Hepatic stellate cell (primary cell): ENCODE data around the gene CORO2B.

ENCODE experiments used
- DNase-seq: peaks from one replicate; pipeline ENCODE4 v3.0.0; 2011; ENCODE audit warnings: low spot score

The CORO2B gene

DNA sequence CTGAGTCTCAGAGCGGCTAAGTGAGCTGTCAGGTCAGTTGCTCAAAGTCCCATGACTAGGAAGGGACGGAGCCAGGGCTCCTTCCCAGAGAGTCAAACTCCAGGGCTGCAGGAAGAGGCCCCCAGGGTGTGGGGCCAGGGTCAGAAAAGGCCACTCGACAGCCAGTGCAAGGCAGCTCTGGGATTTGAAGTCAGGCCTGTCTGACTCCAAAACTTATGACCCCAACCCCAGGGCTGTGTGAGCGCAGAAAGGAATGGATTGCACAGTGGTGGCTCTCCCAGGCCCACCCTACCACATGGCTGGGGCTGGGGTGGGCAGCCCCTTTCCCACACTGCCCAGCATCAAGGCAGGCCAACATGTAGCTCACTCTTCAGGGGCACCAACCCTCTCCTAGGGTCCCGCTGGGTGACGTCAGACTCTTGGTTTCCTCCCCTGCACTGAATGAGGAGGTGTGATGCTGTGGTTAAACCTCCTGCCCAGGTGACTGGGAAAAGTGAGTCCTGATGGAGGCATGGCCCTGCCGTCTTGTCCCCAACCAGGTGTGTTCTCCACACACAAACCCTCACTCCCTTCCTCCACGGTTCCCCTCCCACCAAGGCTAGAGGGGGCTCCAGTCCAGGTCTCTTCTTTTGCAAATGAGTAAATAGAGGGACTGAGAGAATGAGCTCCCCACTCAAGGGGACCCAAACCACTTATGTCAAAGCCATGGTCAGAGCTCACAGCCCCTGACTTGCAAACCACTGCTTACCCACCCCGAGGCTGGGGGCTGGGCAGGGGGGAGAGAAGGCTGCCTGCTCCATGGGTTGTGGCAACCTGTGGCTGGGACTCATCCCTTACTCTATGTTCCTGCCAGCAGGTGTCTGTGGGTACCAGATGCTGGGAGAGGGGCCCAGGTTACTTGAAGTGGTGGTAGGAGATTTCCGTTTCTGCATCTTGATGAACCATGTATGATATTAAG, 23.8 kb upstream of the CORO2B start:
- DNase-seq = no peak

DNA sequence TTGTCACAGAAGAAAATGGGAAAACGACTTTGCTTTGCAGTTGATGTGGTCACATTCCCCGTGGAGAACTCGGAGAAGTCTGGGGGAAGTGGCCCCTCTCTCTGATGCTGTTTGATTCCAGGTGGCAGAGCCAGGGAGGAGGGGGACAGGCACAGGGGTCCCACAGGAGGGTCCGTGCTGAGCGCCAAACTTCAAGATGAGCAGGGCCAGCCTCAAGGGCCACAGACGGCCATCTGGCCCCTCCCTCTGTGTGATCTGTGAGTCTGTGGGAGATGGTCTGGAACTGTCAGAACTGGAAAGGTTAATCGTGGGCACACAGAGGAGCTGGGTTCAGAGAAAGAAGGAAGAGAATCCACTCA, 23.1 kb upstream of the CORO2B start:
- no peak for DNase-seq

- DNase-seq = no peak
Measured at GRCh38 chr15:68556139-68556990, 22.4 kb upstream of the CORO2B start.

- DNase-seq = no peak
Measured at GRCh38 chr15:68557469-68558317, 21.1 kb upstream of the CORO2B start.

DNA sequence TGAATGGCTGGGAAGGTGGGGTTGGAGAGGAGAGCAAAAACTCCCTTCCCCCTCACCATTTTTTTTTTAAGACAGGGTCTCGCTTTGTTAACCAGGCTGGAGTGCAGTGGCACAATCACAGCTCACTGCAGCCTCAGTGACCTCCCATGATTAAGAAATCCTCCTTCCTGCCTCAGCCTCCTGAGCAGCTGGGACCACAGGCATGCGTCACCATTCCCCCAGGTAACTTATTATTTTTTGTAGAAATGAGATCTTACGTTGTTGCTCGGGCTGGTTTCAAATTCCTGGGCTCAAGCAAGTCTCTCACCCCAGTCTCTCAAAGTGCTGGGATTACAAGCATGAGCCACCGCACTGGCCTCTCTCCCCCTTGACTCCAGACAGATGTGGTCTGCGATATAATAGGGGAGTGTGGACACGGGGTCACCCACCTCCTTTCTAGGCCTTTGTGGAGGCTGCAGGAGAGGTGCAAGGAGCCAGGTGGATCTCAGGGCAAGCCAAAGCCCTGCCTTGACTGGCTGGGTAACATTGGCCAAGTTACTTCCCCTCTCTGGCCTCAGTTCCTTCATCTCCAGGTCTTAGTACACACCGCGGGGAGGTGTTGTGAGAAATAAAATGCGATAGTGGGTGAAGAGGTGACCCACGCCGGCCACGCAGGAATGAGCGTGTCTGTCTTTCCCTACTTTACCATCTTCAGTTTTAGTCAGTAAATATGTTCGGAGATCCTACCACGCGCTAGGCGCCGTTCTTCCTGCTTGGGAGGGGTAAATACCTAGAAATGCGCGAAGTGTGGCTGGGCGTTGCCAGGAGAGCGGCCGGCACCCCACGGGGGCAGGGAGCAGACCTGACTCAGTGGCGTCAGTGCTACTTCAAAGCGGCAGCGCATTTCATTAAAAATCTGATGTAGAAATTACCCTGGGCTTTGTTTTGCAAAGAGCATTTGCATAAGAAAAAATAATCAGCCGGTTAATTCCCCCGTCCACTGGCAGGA, 20.2 kb upstream of the CORO2B start:
- DNase-seq = no peak

- DNase-seq = peak; percentile 85
Measured at GRCh38 chr15:68559345-68560310, 19.2 kb upstream of the CORO2B start.

GRCh38 chr15:68560501-68561113, 18.2 kb upstream of the CORO2B start:
- DNase-seq = no peak

DNA sequence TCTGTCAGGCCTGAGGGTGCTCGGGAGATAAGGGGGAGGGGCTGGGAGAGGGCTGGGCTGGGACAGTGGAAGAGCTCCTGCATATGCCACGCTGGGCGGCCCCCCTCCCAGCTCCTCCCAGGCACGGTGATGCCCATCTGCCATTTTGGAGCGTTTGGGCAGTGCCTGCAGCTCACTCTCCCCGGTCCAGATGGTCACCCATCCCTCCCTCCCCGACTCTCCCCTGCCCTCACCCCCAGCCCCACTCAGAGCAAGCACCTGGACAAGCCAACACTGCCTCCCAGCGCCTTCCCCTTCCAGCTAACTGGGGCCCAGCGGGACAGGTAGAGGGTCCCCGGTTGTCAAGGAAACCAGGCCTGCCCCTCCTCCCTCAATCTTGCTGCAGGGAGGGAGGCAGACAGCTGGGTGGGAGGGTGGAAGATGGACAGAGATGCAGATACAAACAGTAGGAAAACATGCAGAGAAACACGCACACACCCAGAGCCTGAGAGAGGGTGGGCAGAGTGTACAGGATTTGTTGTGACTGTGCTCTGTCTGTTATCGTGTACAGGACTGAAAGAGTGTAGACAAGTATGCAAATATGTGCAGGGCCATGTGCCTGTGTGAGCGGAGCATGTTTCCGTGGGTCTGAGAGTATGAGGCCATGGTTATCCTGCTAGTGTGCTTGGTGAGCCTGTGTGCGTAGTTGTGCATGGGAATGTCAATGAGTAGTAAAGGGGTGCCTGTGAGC, 17.5 kb upstream of the CORO2B start:
- DNase-seq = no peak

DNA sequence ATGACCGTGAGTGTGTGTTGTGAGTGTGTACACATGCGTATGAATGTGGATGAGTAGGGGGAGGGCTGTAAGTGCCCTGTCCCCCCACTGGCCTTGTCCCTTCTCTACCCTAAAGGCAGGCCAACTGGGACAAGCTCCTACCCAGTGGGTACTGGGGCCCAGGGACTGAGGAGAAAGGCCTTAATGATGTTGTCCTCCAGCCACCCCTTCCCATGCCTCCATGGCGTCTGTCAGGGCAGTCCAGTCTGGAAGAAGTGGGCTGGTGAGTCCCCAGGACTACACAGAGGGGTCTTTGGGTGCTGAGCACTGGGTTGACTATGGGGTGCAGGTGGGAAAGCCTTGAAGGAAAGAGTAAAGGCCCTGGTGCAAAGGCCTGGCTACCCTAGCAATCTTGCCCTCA, 16.9 kb upstream of the CORO2B start:
- no peak for DNase-seq

GRCh38 chr15:68564173-68564572, 14.6 kb upstream of the CORO2B start:
- DNase-seq = no peak

GRCh38 chr15:68565234-68565633, 13.6 kb upstream of the CORO2B start:
- DNase-seq = no peak

DNA sequence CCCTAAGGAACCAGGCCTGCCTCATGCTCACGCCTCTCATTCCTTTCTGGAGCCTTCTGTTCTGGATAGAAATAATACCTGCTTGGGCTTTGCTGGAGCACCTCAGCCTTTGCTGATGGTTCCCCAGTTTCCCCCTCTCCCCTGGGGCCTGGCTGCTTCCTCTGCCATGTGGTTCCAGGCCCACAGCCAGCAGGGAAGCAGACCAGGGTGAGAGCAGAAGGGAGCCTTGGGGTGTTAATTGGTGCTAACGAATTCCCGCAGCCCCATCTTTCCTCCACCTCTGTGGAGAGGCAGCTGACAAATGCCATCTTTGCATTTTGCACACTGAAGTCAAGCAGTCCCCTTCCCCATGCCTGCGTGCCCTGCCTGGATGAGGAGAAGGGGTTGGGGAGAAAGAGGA, 13.1 kb upstream of the CORO2B start:
- DNase-seq = no peak

GRCh38 chr15:68566377-68566954, 12.3 kb upstream of the CORO2B start:
- no peak for DNase-seq

DNA sequence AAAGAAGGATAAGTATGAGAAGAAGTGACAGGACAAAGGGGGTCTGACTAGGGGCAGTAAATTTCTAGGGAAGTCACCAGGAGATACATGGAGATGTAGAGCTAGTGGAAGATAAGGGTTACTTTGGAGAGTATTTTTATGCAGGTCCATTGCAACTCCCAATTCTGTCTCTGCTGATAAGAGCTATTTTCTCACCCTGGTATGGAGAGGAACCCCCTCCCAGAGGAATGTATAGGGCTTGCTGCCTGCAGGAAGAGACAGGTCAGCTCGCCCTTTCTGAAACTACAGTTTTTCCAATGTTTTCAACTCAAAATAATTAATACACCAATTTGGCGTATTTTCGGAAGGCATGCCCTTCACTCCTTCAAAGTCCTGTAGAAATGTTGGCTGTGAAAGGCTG, 11.4 kb upstream of the CORO2B start:
- DNase-seq = no peak

DNA sequence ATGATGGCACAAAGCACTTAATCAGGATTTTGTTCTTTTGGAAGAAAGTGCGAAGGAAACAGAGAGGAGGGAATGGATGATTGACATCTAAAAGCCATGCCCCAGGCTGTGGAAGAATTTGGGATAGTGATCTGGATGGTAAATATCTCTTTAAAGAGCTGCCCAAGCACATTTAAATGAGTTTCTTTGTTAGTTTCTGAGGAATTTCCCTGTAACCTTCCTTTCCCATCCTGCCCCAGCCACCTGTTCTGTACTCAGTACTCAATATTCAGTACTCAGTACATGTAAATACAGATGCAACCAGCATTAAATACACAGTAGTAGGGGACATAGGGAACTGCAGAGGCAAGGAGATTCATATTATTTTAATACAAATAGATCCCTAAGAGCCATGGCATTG, 7.8 kb upstream of the CORO2B start:
- no peak for DNase-seq

- no peak for DNase-seq
Measured at GRCh38 chr15:68571582-68571981, 7.2 kb upstream of the CORO2B start.

- no peak for DNase-seq
Measured at GRCh38 chr15:68572309-68572708, 6.5 kb upstream of the CORO2B start.

DNA sequence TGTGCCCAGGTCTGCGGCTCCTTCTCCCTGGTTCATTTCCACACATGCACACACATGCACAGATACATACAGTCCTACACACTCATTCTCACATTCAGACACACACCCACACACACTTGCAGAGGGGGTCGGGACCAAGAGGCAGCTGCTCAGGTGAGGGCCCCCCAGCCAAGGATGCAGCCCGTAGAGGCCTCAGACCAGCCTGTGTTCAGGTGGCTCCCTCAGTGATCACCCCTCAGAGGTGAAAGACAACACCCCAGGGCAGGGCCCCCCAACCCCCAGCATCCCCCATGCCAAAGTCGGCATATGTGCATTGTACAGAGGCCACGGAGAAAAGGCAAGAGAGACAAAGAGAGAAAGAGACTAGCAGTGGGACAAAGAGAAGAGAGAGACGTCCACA, 5.9 kb upstream of the CORO2B start:
- no peak for DNase-seq
